ENCODE measurements around the gene PIEZO1.
"Not testable (repeated sequence)": the region's sequence is repeated elsewhere in the genome, so short reads cannot be mapped to it uniquely, and the experiment has no call there.

PIEZO1 gene

GRCh38 chr16:88685156-88686061, 99.6 kb downstream of the PIEZO1 start:
- no peak for DNase-seq

GRCh38 chr16:88684569-88685155, 100.4 kb downstream of the PIEZO1 start:
- no peak for DNase-seq

- DNase-seq = no peak
Observed at GRCh38 chr16:88681709-88682451, 103.1 kb downstream of the PIEZO1 start.

GRCh38 chr16:88681084-88681680, 103.8 kb downstream of the PIEZO1 start:
- no peak for DNase-seq

DNA sequence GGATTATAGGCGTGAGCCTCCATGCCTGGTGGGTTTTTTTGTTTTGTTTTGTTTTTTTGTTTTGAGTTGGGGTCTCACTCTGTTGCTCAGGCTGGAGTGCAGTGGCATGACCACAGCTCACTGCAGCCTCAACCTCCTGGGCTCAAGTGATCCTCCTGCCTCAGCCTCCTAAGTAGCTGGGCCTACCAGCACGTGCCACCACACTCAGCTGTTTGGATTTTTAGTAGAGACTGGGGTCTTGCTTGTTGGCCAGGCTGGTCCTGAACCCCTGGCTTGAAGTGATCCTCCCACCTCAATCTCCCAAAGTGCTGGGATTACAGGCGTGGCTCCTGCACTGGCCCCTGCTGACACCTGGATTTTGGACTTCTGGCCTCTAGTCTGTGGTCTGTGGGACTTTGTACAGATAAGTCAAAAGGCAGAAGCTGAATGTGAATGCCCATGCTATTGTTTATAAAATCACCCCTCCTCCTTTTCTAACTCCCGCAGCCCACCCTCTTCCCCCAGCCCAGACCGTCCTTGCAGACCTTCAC, 104.4 kb downstream of the PIEZO1 start:
- DNase-seq = no peak

DNA sequence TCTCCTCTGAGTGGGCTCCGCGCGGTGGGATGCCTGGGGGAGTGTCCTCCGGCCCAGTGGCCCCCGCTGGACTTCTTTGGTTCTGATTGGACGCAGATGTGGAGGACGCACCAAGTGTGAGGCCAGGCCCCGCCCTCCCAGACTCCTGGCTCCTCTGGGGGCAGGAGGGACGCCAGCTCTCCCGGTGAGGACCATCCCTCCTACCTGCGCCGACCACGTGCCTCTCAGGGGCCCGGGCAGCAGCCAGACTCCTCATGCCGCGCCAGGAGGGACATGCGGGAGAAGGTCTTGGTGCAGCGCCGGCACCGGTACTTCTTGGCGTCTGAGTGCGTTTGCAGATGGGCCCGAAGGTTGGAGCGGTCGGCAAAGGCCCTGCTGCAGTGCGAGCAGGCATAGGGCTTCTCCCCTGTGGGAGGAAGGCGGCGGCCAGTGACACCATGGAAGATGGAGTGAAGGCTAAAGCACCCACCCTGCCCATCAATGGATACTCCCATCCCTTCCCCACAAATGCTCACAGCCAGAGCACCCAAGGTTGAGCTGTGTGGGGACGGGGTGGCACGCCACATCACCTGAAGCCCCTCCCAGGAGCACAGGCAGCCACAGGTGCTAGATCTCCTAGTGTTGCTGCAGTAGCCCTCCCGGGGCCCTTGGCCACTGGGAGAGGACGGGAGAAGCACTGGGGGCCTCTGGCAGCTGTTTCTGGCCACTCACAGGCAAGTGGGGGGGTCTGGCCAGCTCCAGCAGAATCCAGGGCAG, 106.6 kb downstream of the PIEZO1 start:
- DNase-seq = no peak

DNA sequence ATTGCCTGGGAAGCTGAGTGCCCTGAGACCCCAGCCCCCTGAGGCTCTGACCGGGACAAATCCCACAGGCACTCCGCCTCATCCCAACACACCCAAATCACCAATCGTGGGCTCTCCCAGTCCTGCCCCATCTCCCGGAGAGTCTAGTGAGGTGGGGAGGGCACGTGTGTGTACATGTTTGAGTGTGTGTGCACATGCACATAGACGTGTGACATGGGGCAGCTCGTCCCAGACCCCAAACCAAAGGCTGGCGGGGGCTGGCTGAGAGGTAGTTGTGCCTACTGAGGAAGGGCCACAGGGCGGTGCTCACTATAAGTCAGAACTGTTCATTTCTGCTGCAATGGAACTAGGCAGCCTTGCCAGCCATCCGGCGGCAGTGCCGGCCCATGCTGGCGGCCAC, 107.3 kb downstream of the PIEZO1 start:
- no peak for DNase-seq

GRCh38 chr16:88676502-88677242, 108.3 kb downstream of the PIEZO1 start:
- DNase-seq = no peak

DNA sequence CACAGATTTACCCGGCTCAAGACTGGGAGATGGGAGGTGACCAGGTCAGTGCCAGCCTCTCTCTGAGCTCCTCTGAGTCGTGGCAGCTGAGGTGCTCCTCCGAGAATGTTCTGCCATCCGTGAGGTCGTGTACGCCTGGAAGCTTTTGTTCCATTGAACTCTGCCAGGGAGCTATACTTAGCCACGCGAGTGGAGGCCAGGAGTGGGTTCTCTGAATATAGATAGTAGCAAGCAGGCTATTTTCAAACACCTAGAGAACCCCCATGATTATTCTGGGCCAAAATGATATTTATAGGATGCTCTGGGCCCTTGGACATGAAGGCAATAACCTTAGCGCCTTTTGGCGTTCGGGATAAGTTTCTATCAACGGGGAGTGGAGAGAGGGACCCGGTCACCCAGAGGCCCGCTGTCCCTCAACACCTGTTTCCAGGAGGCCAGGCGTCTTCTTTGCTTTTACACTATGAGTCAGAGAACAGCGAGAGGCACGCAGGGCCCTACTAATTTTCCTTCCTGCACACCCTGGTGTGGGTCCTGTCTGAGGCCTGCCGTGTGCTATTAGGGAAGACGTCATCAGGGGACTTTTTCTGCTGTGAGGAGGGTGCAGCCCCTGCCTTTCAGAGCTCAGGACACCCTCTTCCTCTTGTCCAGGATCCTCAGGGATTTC, 111.2 kb downstream of the PIEZO1 start:
- DNase-seq = no peak

GRCh38 chr16:88672776-88673175, 112.2 kb downstream of the PIEZO1 start:
- no peak for DNase-seq

DNA sequence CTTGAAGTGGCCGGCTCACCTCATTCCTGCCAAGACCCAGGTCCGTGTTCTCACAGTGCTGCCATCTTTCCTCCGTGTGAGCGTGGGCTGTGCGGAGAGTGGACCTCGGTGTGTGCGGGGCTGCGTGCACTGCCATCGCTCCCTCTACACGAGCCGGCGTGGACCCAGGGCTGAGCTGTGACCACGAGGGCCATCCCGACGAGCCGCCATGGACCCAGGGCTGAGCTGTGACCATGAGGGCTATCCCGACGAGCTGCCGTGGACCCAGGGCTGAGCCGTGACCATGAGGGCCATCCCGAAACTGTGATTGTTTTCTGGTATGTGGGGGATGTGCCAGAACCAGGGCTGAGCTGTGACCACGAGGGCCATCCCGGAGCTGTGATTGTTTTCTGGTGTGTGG, 113.2 kb downstream of the PIEZO1 start:
- DNase-seq = no peak

- DNase-seq = no peak
Observed at GRCh38 chr16:88669980-88670379, 115.0 kb downstream of the PIEZO1 start.

DNA sequence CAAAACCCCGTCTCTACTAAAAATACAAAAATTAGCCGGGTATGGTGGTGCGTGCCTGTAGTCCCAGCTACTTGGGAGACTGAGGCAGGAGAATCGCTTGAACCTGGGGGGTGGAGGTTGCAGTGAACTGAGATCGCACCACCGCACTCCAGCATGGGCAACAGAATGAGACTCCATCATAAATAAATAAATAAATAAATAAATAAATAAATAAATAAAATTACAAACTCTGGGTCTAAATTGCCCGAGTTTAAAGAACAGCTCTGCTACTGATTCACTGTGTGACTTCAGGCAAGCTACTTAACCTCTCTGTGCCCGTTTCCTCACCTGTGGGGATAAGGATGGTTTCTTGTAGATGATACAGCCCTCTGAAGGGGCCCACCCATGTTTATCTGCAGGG, 115.5 kb downstream of the PIEZO1 start:
- not testable (repeated sequence) for DNase-seq

DNA sequence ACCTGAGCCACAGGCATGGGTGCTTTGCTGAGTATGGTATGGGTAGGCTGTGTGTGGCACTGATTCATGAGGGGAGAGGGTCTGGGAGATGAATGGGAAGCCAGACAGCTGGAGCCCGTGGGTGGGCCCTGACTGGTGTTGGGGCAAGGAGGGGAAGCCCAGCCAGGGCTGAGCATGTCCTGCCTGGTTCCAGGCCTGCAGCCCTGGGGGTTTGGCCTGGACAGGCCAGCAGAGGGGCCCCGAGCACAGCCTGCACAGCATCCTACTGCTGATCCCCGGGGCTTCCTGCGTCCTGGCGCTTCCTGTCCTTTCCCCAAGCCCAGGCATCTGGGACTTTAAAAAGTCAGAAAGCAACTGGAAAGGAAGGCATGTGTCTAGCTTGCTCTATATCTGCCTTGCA, 117.6 kb downstream of the PIEZO1 start:
- no peak for DNase-seq

DNA sequence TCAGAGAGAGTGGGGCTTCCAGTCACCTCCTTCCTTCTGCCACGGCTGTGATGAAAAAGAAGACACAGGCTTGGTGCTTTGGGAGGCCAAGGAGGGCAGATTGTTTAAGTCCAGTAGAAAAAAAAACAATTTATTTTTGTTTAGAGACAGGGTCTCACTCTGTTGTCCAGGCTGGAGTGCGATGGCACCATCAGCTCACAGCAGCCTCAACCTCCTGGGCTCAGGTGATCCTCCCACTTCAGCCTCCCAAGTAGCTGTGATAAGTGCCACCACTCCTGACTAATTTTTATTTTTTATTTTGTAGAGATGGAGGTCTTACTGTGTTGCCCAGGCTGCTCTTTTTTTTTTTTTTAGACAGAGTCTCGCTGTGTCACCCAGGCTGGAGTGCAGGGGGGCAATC, 119.5 kb downstream of the PIEZO1 start:
- no peak for DNase-seq
